Measurements from ENCODE around the gene BBS9. TPM values are rescaled to one million over a fixed set of nuclear protein-coding genes. Genes with fewer than 3 reads are reported as not detected.
"Not testable (repeated sequence)": the region's sequence is repeated elsewhere in the genome, so short reads cannot be mapped to it uniquely, and the experiment has no call there.

The BBS9 gene
- total RNA-seq, 1 donor, result 33.3 TPM

- H3K27me3 ChIP-seq (ENCODE audit: insufficient read depth, low read length), result no peaks in the 10 kb centered on the region
- H3K9me3 ChIP-seq (ENCODE audit: low read depth, low read length), result no peaks in the 10 kb centered on the region
- no peak overlapping the region for H3K4me2 ChIP-seq (ENCODE audit: insufficient read depth, low read length)
- no peak for DNase-seq (ENCODE audit: insufficient read length, low spot score, missing footprints)
- H3K27ac ChIP-seq (ENCODE audit: low read depth, low read length), result peak overlapping the region; percentile 47
- peak overlapping the region; percentile 7 for H2AFZ ChIP-seq (ENCODE audit: low read length)
- no peaks in the 10 kb centered on the region for H3K79me2 ChIP-seq (ENCODE audit: insufficient read depth, low read length)
- H3K4me1 ChIP-seq (ENCODE audit: insufficient read depth, low read length), result peaks cover 19% of the 10 kb centered on the region
- TF ChIP-seq CTCF (IDR thresholded peaks at IDR 0.05; ENCODE audit: extremely low read depth, low read depth, low read length), result no peak
- H3K4me3 ChIP-seq (ENCODE audit: insufficient read depth, low read length), result no peak overlapping the region
- no peaks in the 10 kb centered on the region for H4K20me1 ChIP-seq (ENCODE audit: insufficient read depth, low read length)
- H3K36me3 ChIP-seq (ENCODE audit: insufficient read depth, low read length), result no peaks in the 10 kb centered on the region
These were observed 121.9 kb downstream of the BBS9 start for GRCh38 chr7:33251301-33251700.

GRCh38 chr7:33258491-33258951 is 129.2 kb downstream of the BBS9 start:
- Histone ChIP-seq H3K36me3 (ENCODE audit: insufficient read depth, low read length) (no peaks in the 10 kb centered on the region), H3K4me3 (ENCODE audit: insufficient read depth, low read length) (no peak overlapping the region), H3K4me1 (ENCODE audit: insufficient read depth, low read length) (peaks cover 15% of the 10 kb centered on the region), H3K79me2 (ENCODE audit: insufficient read depth, low read length) (no peaks in the 10 kb centered on the region), H2AFZ (ENCODE audit: low read length) (no peak overlapping the region), H3K9me3 (ENCODE audit: low read depth, low read length) (no peaks in the 10 kb centered on the region), H4K20me1 (ENCODE audit: insufficient read depth, low read length) (no peaks in the 10 kb centered on the region), H3K27ac (ENCODE audit: low read depth, low read length) (no peak overlapping the region), H3K4me2 (ENCODE audit: insufficient read depth, low read length) (peak overlapping the region; percentile 14), H3K27me3 (ENCODE audit: insufficient read depth, low read length) (no peaks in the 10 kb centered on the region)
- no peak for TF ChIP-seq CTCF (IDR thresholded peaks at IDR 0.05; ENCODE audit: extremely low read depth, low read depth, low read length)
- DNase-seq (ENCODE audit: insufficient read length, low spot score, missing footprints), result no peak

- no peaks in the 10 kb centered on the region for H4K20me1 ChIP-seq (ENCODE audit: insufficient read depth, low read length)
- DNase-seq (ENCODE audit: insufficient read length, low spot score, missing footprints), result no peak
- H2AFZ ChIP-seq (ENCODE audit: low read length), result no peak overlapping the region
- H3K4me3 ChIP-seq (ENCODE audit: insufficient read depth, low read length), result no peak overlapping the region
- no peaks in the 10 kb centered on the region for H3K36me3 ChIP-seq (ENCODE audit: insufficient read depth, low read length)
- H3K4me2 ChIP-seq (ENCODE audit: insufficient read depth, low read length), result no peak overlapping the region
- TF ChIP-seq CTCF (IDR thresholded peaks at IDR 0.05; ENCODE audit: extremely low read depth, low read depth, low read length), result no peak
- H3K79me2 ChIP-seq (ENCODE audit: insufficient read depth, low read length), result no peaks in the 10 kb centered on the region
- H3K9me3 ChIP-seq (ENCODE audit: low read depth, low read length), result no peaks in the 10 kb centered on the region
- H3K4me1 ChIP-seq (ENCODE audit: insufficient read depth, low read length), result peaks cover 15% of the 10 kb centered on the region
- H3K27ac ChIP-seq (ENCODE audit: low read depth, low read length), result no peak overlapping the region
- no peaks in the 10 kb centered on the region for H3K27me3 ChIP-seq (ENCODE audit: insufficient read depth, low read length)
These were observed 132.2 kb downstream of the BBS9 start for GRCh38 chr7:33261585-33261984.

GRCh38 chr7:33262476-33262875 is 133.1 kb downstream of the BBS9 start:
- Histone ChIP-seq H3K36me3 (ENCODE audit: insufficient read depth, low read length) (no peaks in the 10 kb centered on the region), H3K79me2 (ENCODE audit: insufficient read depth, low read length) (no peaks in the 10 kb centered on the region), H3K9me3 (ENCODE audit: low read depth, low read length) (no peaks in the 10 kb centered on the region), H3K4me2 (ENCODE audit: insufficient read depth, low read length) (no peak overlapping the region), H4K20me1 (ENCODE audit: insufficient read depth, low read length) (no peaks in the 10 kb centered on the region), H3K4me1 (ENCODE audit: insufficient read depth, low read length) (peaks cover 15% of the 10 kb centered on the region), H3K4me3 (ENCODE audit: insufficient read depth, low read length) (no peak overlapping the region), H2AFZ (ENCODE audit: low read length) (no peak overlapping the region), H3K27ac (ENCODE audit: low read depth, low read length) (no peak overlapping the region), H3K27me3 (ENCODE audit: insufficient read depth, low read length) (no peaks in the 10 kb centered on the region)
- no peak for TF ChIP-seq CTCF (IDR thresholded peaks at IDR 0.05; ENCODE audit: extremely low read depth, low read depth, low read length)
- DNase-seq (ENCODE audit: insufficient read length, low spot score, missing footprints), result no peak

- H2AFZ ChIP-seq (ENCODE audit: low read length); H3K27me3 ChIP-seq (ENCODE audit: insufficient read depth, low read length); H3K36me3 ChIP-seq (ENCODE audit: insufficient read depth, low read length); H3K79me2 ChIP-seq (ENCODE audit: insufficient read depth, low read length); H3K4me3 ChIP-seq (ENCODE audit: insufficient read depth, low read length); DNase-seq (ENCODE audit: insufficient read length, low spot score, missing footprints); H3K27ac ChIP-seq (ENCODE audit: low read depth, low read length); H3K9me3 ChIP-seq (ENCODE audit: low read depth, low read length); H3K4me1 ChIP-seq (ENCODE audit: insufficient read depth, low read length); H4K20me1 ChIP-seq (ENCODE audit: insufficient read depth, low read length); H3K4me2 ChIP-seq (ENCODE audit: insufficient read depth, low read length): not testable (repeated sequence)
These were observed 142.5 kb downstream of the BBS9 start for GRCh38 chr7:33271839-33272371.
